Stimulated activated memory B cell treated with anti-CD40 and anti-IgM and Interleukin-4, amounts not matched to agents 10 μg/mL and 1 μg/mL and 100 μg/mL, for 72 hours (primary cell): Measurements from ENCODE around the gene IL6R.

Experiments
- ATAC-seq: fragments of 150-1000 bp; cut with Tn5 transposase; 2 replicates; pipeline ENCODE4 v1.10.0; 2021
- H3K27ac Mint-ChIP-seq: one replicate; pipeline ENCODE4 v1.8.0; 2022; ENCODE audit warnings: mild to moderate bottlenecking, mixed read lengths
- H3K27me3 Mint-ChIP-seq: one replicate; pipeline ENCODE4 v1.8.0; 2022; ENCODE audit warnings: mixed read lengths
- H3K36me3 Mint-ChIP-seq: one replicate; pipeline ENCODE4 v1.8.0; 2022; ENCODE audit warnings: mixed read lengths
- H3K4me1 Mint-ChIP-seq: one replicate; pipeline ENCODE4 v1.8.0; 2022; ENCODE audit warnings: mixed read lengths
- H3K4me3 Mint-ChIP-seq: one replicate; pipeline ENCODE4 v1.8.0; 2022; ENCODE audit warnings: mild to moderate bottlenecking, moderate library complexity, mixed read lengths
- H3K9me3 Mint-ChIP-seq: one replicate; pipeline ENCODE4 v1.8.0; 2022; ENCODE audit warnings: mixed read lengths

Gene IL6R

DNA sequence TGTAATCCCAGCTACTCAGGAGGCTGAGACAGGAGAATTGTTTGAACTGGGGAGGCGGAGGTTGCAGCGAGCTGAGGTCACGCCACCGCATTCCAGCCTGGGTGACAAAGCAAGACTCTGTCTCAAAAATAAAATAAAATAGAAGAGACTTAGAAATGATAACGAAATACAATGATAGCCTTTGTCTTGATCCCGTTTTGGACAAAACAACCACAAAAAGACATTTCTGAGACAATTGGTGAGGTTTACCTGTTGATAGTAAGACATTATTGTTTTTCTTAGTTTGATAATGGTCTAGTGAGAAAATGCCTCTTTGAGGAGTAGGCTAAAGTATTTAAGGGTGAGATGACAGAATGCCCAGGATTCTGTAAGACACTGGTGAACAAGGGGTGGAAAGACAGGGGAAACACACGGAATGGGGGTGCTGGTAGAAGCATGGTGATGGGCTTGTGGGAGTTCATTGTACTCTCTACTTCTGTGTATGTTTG, 109.0 kb downstream of the IL6R start:
- ATAC-seq, result no peak
- no peaks in the 10 kb centered on the region for H3K9me3 Mint-ChIP-seq
- no peaks in the 10 kb centered on the region for H3K36me3 Mint-ChIP-seq
- no peak overlapping the region for H3K27ac Mint-ChIP-seq
- no peak overlapping the region for H3K4me3 Mint-ChIP-seq
- no peaks in the 10 kb centered on the region for H3K4me1 Mint-ChIP-seq
- H3K27me3 Mint-ChIP-seq, result peaks cover 24% of the 10 kb centered on the region

- no peak overlapping the region for H3K4me3 Mint-ChIP-seq
These were observed 112.5 kb downstream of the IL6R start for GRCh38 chr1:154517661-154518060.

More at GRCh38 chr1:154517661-154518060, 112.5 kb downstream of the IL6R start:
- Mint-ChIP-seq H3K9me3 (no peaks in the 10 kb centered on the region), H3K27me3 (peaks cover 39% of the 10 kb centered on the region), H3K27ac (no peak overlapping the region), H3K4me1 (no peaks in the 10 kb centered on the region), H3K36me3 (no peaks in the 10 kb centered on the region)
- ATAC-seq, result no peak
